DND-41 (cell line): Measurements from ENCODE around the gene HES5.

ENCODE experiments used
- EZH2 ChIP-seq: IDR thresholded peaks from 3 replicates; pipeline ENCODE4 v1.6.1; 2012; ENCODE audit warnings: borderline replicate concordance, low read depth, mild to moderate bottlenecking, moderate library complexity, low read length, inconsistent platforms; ENCODE audit not compliant: severe bottlenecking
- TF ChIP-seq, protein P1 (sequence below): IDR thresholded peaks from 2 replicates; pipeline ENCODE4 v1.5.1; 2012; ENCODE audit warnings: borderline replicate concordance, low read length, moderate library complexity, mild to moderate bottlenecking; ENCODE audit not compliant: poor library complexity, severe bottlenecking; ENCODE audit errors: extremely low read depth

DNA sequence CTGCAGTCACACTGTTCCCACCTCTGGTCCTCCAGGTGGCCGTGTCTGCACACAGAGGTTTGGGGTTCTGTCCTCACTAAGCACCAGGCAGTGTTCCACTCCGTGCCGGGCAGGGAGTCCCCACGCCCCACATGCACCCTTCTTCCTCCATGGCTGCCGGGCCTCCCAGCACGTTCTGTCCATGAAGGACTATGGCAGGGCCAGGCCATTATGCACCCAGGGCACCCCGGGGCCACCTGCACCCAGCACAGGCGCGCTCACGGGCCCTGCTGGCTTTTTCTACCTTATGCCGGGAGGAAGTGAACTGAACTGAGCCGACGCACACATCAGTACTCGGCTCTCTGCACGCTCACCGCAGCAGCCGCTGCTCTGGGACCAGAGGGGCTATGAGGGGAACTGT, 13.9 kb downstream of the HES5 start:
- TF ChIP-seq, protein P1, sequence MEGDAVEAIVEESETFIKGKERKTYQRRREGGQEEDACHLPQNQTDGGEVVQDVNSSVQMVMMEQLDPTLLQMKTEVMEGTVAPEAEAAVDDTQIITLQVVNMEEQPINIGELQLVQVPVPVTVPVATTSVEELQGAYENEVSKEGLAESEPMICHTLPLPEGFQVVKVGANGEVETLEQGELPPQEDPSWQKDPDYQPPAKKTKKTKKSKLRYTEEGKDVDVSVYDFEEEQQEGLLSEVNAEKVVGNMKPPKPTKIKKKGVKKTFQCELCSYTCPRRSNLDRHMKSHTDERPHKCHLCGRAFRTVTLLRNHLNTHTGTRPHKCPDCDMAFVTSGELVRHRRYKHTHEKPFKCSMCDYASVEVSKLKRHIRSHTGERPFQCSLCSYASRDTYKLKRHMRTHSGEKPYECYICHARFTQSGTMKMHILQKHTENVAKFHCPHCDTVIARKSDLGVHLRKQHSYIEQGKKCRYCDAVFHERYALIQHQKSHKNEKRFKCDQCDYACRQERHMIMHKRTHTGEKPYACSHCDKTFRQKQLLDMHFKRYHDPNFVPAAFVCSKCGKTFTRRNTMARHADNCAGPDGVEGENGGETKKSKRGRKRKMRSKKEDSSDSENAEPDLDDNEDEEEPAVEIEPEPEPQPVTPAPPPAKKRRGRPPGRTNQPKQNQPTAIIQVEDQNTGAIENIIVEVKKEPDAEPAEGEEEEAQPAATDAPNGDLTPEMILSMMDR, result no peak
- TF ChIP-seq EZH2, result no peak
